Activated CD8-positive, alpha-beta memory T cell treated with anti-CD3 and anti-CD28 coated beads for 4 hours (primary cell): ENCODE measurements around the gene NSF.
"Not testable (repeated sequence)": the region's sequence is repeated elsewhere in the genome, so short reads cannot be mapped to it uniquely, and the experiment has no call there.

Experiments used
- DNase-seq, 2 donors: peaks; one replicate each; pipeline ENCODE4 v3.0.0-alpha.2; 2020; ENCODE audit warnings: low read depth in 2 of 2

The NSF gene

DNA sequence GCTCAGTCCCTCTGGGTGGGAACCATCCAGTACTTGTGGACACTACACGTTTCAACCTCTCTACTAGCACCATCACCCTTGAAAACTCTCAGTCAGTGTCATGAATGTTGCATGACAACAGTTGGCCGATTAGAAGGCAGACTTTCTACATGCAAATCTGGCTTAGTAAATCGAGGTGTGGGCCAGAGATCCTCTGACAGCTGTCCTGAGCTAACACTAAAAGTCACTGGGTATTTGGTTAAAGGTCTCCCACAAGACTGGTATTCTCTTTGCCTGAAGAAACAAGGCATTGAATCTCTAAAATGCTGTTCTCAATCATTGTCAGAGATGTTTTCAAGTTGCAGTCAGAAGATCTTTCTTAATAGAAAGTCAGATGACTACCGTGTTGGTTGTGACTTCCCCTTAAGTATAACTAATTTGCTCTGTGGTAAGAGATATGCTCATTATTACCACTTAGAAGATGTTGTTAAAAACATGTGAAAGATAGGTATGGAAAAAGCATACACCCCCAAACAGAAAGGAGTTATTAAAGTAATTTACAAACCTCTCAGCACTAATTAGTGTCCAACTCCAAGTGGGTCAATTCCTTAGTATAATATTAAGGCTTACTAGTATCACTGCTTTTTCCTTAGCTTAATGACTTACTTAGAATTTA is 165.7 kb downstream of the NSF start:
- DNase-seq = no peak

DNA sequence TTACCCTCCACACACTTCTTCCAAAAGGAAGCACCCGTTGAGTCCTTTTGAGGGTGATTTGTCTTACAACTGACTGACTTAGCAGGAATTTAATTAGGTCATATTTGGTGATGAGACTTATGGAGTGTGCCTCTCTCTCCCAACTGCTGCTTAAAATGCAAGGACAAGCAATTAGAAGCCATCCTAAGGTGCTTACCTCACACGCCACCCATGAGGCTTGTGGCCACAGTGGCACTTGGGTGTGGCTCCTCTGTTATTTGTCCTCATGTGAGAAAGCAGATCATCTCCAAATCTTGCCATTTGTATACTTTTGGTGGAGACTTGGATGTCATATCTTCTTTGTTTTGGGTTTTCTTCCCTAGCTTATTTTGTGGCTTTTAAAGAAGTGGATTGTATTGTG is 166.4 kb downstream of the NSF start:
- no peak for DNase-seq

DNA sequence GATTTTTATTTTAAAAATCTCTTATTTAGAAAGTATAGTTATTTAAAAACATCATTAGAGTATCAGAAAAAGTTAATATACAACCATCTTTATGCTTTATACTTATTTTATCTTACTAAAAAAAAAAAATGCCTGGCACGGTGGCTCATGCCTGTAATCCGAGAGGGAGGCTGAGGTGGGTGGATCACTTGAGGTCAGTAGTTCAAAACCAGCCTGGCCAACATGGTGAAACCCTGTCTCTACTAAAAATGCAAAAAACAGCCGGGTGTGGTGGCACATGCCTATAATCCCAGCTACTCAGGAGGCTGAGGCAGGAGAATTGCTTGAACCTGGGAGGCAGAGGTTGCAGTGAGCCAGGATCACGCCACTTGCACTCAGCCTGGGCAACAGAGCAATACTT is 167.1 kb downstream of the NSF start:
- DNase-seq = not testable (repeated sequence)

GRCh38 chr17:46758614-46759013 is 168.1 kb downstream of the NSF start:
- DNase-seq = no peak

DNA sequence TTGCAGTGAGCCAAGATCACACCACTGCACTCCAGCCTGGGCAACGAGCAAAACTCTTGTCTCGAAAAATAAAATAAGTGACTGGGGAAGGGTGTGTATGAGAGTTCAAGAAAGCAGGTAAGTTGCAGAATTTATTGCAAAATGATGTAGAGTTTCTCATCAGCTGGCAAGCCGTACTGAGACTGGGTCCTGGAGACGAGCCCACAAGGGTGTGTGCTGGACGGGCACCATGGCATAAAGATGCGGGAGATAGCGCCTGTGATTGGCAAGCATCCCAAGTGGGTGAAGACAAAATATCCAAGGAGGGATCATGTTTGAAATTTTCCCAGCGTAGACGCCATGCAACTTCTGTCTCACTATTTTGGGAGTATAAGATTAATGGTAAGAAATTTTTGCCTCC is 168.7 kb downstream of the NSF start:
- DNase-seq = no peak

GRCh38 chr17:46763416-46763815 is 172.9 kb downstream of the NSF start:
- no peak for DNase-seq

DNA sequence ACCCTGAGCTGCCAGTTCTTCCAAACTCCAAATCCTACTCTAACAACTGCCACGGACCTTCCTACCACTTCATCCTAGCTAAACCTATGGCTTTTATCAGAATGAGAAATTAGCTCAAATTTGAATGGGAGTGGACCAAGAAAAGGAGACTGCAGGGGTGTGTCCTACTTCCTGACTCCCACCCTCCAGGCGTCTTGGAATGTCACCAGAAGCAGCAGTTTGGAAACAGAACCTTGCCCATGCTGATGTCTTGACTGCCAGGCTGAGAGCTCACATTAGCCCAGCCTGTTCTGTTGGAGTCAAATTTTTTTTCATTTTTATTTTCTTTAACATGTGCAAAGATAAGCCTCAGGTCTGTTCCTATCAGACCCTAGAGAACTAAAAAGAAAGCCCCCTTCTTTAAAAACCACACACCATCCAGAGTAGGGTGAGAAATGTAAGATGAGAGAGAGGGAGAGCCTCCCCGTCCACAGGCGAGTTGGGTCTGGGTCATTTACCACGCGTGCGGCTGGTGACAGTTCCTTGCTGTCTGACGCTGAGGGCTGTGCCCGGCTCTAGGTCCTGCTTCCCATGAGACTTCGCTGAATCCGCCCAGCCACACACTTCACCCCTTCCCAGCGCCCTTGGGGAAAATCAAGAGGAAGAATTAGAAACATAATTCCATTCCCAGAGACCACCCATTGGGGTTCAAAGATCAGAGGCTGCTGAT is 173.7 kb downstream of the NSF start:
- DNase-seq = no peak

- DNase-seq = no peak
These were observed 174.4 kb downstream of the NSF start for GRCh38 chr17:46764709-46765401.

GRCh38 chr17:46765453-46765852 is 175.0 kb downstream of the NSF start:
- no peak for DNase-seq

GRCh38 chr17:46766493-46767491 is 176.3 kb downstream of the NSF start:
- no peak for DNase-seq

GRCh38 chr17:46768540-46768870 is 178.0 kb downstream of the NSF start:
- DNase-seq = no peak

DNA sequence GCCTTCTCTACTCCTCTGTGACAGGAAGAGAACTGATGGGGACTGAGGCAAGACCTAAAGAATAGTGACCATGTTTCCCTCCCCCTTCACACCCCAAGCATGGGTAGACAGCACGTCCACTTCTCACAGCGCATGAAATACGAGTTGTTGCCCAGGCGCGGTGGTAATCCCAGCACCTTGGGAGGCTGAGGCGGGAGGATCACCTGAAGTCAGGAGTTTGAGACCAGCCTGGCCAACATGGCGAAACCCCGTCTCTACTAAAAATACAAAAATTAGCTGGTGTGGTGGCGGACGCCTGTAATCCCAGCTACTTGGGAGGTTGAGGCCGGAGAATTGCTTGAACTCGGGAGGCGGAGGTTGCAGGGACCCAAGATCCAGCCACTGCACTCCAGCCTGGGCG is 178.4 kb downstream of the NSF start:
- DNase-seq = not testable (repeated sequence)

DNA sequence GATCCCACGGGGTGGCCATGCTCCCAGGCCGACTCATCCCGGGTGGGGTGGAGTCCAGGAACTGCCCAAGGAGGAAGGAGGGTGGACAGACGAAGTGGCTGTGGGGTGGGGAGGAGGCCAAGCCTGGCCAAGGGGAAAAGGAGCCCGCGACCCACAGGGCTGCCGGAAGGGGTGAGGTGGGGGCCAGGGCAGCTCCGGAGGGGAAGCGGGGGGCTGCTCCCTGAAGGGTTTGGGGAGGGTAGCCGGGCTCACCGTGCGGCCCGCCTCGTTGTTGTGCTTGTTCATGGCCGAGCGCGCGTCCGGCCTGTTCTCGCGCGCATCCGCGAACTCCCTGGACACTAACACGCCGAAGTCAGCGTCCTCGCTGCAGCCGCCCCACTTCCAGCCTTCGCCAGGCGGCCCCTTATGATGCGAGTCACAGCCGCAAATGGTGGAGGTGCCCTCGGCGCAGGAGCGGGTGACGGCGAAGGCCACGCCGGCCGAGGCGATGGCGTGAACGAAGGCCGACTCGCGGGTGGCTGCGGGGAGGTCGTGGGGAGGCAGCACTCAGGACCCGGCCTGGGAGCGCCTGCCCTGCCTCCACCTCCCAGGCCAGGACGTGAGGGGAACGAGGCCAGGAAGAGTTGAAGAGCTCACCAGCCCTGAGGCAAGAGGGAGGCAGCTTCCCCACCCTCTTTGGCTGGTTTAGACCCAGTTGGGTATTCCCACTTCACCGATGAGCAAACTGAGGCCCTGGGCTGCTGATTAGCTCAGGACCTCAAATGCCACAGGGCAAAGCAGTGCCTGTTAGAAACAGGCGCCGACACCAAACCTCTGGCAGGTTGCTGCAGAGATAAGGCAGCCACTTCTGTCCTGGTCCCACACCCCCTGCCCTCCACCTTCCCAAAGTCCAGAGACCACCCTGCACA is 179.3 kb downstream of the NSF start:
- DNase-seq = no peak

DNA sequence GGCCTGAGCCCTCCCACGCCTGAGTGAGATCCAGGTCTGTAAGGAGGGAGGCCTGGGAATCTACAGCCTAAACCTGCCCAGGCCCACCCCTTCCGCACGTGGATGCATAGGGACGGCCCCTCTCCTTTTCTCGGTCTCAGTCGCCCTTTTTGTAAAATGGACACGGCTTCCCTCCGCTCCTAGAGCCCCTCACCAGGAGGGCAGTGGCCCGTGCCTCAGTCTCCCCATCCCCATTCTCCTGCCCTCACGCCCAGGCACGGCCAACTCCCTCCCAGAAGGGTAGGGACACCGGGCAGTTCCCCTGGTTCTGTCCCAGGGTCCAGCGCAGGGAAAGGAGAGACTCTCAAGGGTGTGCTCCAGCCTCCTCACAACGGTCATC is 180.0 kb downstream of the NSF start:
- no peak for DNase-seq

DNA sequence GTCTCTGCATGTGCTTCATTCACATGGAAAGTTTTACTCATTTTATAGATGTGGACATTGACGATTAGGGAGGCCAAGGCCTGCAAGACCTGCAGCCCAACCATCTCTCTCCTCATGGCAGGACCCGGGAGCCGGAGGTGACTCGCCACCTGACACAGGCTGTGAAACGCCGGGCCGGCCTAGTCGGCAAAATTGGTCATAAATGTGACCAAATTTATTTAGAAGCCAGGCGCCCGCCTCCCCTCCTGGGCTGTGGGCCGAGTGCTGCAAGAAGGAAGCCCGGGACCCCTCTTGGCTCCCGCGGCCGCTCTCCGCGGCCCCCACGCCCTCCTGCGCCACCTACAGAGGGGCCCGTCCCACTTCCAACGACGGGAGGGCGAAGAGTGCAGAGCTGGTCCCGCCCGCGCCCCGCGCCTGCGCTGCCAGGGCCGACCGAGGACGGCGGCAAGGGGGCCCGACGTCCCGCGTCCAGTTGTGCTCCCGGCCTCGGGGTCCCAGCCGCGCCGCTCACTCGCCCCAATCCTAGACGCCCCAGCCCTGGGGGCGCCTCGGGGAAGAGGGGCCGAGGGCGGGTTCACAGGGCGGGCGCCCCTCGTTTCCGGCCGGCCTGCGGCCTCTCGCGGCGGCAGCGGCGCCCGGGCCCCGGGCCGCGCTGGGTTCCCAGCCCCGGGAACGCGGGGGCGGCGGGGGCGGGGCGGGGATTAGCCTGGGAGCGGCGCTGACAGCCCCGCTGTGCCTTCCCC is 180.5 kb downstream of the NSF start:
- DNase-seq = no peak

DNA sequence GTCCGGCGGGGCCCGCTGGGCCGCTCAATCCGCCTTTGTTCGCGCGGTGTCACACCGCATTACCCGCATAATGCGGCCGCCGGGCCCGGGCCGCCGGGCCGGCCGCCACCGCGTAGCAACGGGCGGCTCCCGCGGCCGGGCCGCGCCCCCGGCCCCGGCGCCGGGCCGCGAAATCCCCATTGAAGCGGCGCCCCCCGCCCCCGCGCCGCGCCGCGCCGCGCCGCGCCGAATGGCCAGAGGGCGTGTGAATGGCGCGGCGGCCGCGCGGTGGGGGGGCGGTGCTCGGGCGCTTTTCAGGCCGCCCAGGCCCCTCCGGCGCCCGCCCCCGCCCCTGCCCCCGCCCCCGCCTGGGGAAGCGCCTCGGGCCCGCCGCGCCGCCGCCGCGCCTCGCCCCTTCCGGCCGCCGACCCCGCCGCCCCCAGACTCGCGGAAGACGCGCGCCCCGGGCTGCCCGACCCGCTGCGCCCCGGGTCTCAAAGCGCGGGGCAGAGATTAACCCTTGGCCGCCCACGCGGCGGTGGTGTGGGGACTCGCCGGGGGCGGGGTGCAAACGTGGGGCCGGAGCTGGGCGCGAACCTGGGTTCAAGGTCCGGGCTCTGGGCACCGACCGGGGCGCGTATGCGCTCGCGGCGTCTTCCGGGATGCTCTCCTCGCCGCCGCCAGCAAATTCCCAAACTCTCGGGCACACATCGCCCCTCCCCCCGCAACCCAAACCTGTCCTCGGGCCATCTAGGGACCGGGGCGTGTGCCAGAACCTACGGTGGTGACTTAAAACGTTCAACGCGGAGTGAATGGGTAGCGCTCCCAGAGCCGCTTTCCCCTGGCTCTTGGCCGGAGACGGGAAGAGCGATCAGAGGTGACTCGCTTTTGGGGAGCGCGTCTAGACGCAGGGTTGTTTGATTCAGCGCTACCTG is 181.3 kb downstream of the NSF start:
- DNase-seq = no peak

GRCh38 chr17:46772475-46773220 is 182.2 kb downstream of the NSF start:
- no peak for DNase-seq

- DNase-seq = no peak
These were observed 182.7 kb downstream of the NSF start for GRCh38 chr17:46773221-46773605.
